ENCODE data around the gene PCYT2.

Gene PCYT2

GRCh38 chr17:81912441-81913309, 1.5 kb upstream of the PCYT2 start:
- no peak for DNase-seq (ENCODE audit: low read depth)

GRCh38 chr17:81911969-81912368, 770 bp upstream of the PCYT2 start:
- no peak for DNase-seq (ENCODE audit: low read depth)

- DNase-seq (ENCODE audit: low read depth): no peak
Observed at GRCh38 chr17:81910840-81911276, 341 bp downstream of the PCYT2 start.

GRCh38 chr17:81909966-81910839, 996 bp downstream of the PCYT2 start:
- DNase-seq (ENCODE audit: low read depth): no peak

GRCh38 chr17:81909231-81909630, 2.0 kb downstream of the PCYT2 start:
- DNase-seq (ENCODE audit: low read depth): no peak

- DNase-seq (ENCODE audit: low read depth): no peak
Observed at GRCh38 chr17:81908793-81909192, 2.4 kb downstream of the PCYT2 start.

- DNase-seq (ENCODE audit: low read depth): no peak
Observed at GRCh38 chr17:81907219-81908145, 3.7 kb downstream of the PCYT2 start.

GRCh38 chr17:81906476-81907218, 4.6 kb downstream of the PCYT2 start:
- no peak for DNase-seq (ENCODE audit: low read depth)

- no peak for DNase-seq (ENCODE audit: low read depth)
Observed at GRCh38 chr17:81905993-81906392, 5.2 kb downstream of the PCYT2 start.

- no peak for DNase-seq (ENCODE audit: low read depth)
Observed at GRCh38 chr17:81905424-81905875, 5.7 kb downstream of the PCYT2 start.

- no peak for DNase-seq (ENCODE audit: low read depth)
Observed at GRCh38 chr17:81904600-81905423, 6.4 kb downstream of the PCYT2 start.

- no peak for DNase-seq (ENCODE audit: low read depth)
Observed at GRCh38 chr17:81903896-81904599, 7.2 kb downstream of the PCYT2 start.

GRCh38 chr17:81903415-81903831, 7.8 kb downstream of the PCYT2 start:
- no peak for DNase-seq (ENCODE audit: low read depth)

- DNase-seq (ENCODE audit: low read depth): no peak
Observed at GRCh38 chr17:81902653-81903414, 8.4 kb downstream of the PCYT2 start.

- no peak for DNase-seq (ENCODE audit: low read depth)
Observed at GRCh38 chr17:81902023-81902652, 9.1 kb downstream of the PCYT2 start, which contains the start of gene NPB. TSS of gene NPB (plus strand) at chr17:81902238. CDS start at chr17:81902278, 40 bp downstream.

GRCh38 chr17:81901167-81902022, 9.8 kb downstream of the PCYT2 start:
- no peak for DNase-seq (ENCODE audit: low read depth)

- no peak for DNase-seq (ENCODE audit: low read depth)
Observed at GRCh38 chr17:81900181-81900820, 10.9 kb downstream of the PCYT2 start.

Measured in HS-27A (cell line).